Measurements from ENCODE around the gene SLC16A3. TPM values are rescaled to one million over a fixed set of nuclear protein-coding genes. Genes with fewer than 3 reads are reported as not detected.

The SLC16A3 gene
- total and polyA plus RNA-seq, 2 of the 4 experiments (the other 2 are of a cell fraction): 49.1 to 181 TPM

DNA sequence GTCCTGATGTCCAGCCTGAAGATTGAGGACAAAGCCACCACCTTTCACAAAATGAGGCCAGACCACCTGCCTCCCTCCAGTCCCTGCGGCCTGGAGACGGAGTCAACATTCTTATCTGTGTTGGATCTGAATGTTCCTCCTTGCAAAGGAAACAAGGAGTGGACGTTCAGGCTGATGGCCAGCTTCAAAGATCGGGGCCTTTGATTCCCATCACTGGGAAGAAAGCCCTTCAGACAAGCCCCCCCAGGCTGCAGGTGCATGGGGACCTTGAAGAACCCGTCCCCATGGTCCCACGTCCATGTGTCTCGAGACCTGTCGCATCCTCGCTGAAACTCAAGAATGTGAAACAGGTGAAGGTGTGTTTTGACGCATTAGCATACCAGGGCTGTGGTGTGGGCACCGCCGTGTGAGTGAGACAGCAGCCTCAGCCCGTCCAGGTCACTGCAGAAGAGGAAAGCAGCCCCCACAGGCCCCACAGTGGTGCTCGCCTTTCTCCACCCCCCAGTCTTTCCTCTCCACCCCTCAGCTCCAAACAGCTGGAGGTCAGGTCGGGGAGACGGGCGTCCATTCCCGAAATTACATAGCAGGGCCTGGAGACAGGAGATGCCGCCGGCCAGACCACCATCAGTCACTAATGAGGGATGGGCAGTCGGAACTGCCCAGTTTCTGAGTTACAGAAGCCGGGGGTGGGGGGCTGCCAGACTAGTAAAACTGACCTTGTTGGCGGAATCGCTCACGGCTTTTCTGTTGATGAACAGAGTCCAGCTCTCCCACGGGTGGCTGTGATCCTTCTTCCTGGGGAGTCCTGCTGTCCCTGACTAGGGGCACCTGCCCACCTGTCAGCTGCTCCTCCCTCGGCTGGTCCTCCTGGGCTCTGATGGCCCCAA is 45.5 kb downstream of the SLC16A3 start (continued):
- TF ChIP-seq RCOR1 (IDR thresholded peaks at IDR 0.05; ENCODE audit: insufficient replicate concordance, low read length): no peak
- TF ChIP-seq MXI1 (IDR thresholded peaks at IDR 0.05; ENCODE audit: borderline replicate concordance, low read depth, low read length): no peak
- no peak for TF ChIP-seq POLR2A (IDR thresholded peaks at IDR 0.05; ENCODE audit: low read depth, low read length)

DNA sequence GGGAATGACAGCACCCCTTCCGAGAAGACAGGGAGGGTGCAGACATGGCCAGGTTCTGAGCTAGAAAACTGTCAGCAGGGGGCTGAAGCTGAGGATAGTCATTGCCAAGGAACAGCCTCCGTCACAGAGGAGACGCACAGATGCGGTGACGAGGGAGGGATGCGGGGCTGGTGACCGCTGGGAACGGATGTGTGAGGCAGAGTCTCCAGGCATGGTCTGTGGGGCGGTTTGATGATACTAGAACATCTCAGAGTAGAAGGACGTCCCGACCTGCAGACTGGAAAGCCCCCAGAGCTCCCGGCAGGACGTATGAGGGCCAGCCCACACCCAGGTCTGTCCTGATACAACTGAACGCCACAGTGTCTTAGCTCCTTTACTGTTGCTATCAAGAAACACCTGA is 46.5 kb downstream of the SLC16A3 start:
- POLR2A ChIA-PET (ENCODE audit: unreplicated experiment): no interaction called here
- no peaks in the 10 kb centered on the region for H3K27me3 ChIP-seq (ENCODE audit: control insufficient read depth, insufficient read depth, low read length)
- H3K9me3 ChIP-seq (ENCODE audit: control insufficient read depth, insufficient read depth, low read length): no peaks in the 10 kb centered on the region
- CTCF ChIA-PET: no interaction called here
- no peak overlapping the region for H3K23ac ChIP-seq (ENCODE audit: low read depth, low read length)
- in situ Hi-C loops (cut with MboI; ENCODE audit: low sequenced_read_pairs): no loop called here
- 0 out of 2 replicates have a peak overlapping the region, but pooled peaks have one; percentile 31 for H2AK5ac ChIP-seq (ENCODE audit: low read depth, low read length)
- no peak overlapping the region for H3K9ac ChIP-seq (ENCODE audit: low read depth, low read length)
- H3K4me3 ChIP-seq (ENCODE audit: insufficient read depth, low read depth, low read length): no peak overlapping the region
- no peak overlapping the region for H4K91ac ChIP-seq (ENCODE audit: insufficient read depth, low read depth, low read length)
- no peak for TF ChIP-seq NFE2L2 (IDR thresholded peaks at IDR 0.05; ENCODE audit: low read depth, low read length)
- TF ChIP-seq, protein P1, sequence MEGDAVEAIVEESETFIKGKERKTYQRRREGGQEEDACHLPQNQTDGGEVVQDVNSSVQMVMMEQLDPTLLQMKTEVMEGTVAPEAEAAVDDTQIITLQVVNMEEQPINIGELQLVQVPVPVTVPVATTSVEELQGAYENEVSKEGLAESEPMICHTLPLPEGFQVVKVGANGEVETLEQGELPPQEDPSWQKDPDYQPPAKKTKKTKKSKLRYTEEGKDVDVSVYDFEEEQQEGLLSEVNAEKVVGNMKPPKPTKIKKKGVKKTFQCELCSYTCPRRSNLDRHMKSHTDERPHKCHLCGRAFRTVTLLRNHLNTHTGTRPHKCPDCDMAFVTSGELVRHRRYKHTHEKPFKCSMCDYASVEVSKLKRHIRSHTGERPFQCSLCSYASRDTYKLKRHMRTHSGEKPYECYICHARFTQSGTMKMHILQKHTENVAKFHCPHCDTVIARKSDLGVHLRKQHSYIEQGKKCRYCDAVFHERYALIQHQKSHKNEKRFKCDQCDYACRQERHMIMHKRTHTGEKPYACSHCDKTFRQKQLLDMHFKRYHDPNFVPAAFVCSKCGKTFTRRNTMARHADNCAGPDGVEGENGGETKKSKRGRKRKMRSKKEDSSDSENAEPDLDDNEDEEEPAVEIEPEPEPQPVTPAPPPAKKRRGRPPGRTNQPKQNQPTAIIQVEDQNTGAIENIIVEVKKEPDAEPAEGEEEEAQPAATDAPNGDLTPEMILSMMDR (conservative IDR thresholded peaks at IDR 0.05; ENCODE audit: low read depth, low read length): no peak
- TF ChIP-seq USF2 (IDR thresholded peaks at IDR 0.05; ENCODE audit: low read depth, low read length): no peak
- TF ChIP-seq MAFK (IDR thresholded peaks at IDR 0.05; ENCODE audit: low read depth, low read length): no peak
- TF ChIP-seq RAD21 (IDR thresholded peaks at IDR 0.05; ENCODE audit: low read length): no peak
- no peak for TF ChIP-seq SMC3 (IDR thresholded peaks at IDR 0.05; ENCODE audit: low read depth, low read length)
- no peak for TF ChIP-seq CEBPB (IDR thresholded peaks at IDR 0.05; ENCODE audit: low read depth, low read length)
- TF ChIP-seq, protein P2, sequence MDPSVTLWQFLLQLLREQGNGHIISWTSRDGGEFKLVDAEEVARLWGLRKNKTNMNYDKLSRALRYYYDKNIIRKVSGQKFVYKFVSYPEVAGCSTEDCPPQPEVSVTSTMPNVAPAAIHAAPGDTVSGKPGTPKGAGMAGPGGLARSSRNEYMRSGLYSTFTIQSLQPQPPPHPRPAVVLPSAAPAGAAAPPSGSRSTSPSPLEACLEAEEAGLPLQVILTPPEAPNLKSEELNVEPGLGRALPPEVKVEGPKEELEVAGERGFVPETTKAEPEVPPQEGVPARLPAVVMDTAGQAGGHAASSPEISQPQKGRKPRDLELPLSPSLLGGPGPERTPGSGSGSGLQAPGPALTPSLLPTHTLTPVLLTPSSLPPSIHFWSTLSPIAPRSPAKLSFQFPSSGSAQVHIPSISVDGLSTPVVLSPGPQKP (IDR thresholded peaks at IDR 0.05; ENCODE audit: borderline replicate concordance, low read depth, low read length): no peak
- TF ChIP-seq POLR2A (IDR thresholded peaks at IDR 0.05; ENCODE audit: low read depth, low read length): no peak
- TF ChIP-seq FOS (IDR thresholded peaks at IDR 0.05; ENCODE audit: low read depth, low read length): no peak
- no peak for TF ChIP-seq CHD1 (IDR thresholded peaks at IDR 0.05; ENCODE audit: low read depth, low read length)
- no peak overlapping the region for H4K8ac ChIP-seq (ENCODE audit: low read depth in 2 of 2, low read length in 2 of 2)
- H2AFZ ChIP-seq (replicated peaks; ENCODE audit: low read length, poor library complexity): no peak overlapping the region
- DNase-seq (no peak), ATAC-seq (ENCODE audit: low read depth) (no peak)
- H2BK5ac ChIP-seq (ENCODE audit: low read depth, low read length, poor library complexity, severe bottlenecking): no peak overlapping the region
- WGBS, 2 experiments (ENCODE audit: extremely low coverage in 2 of 2, insufficient read length in 1 of 2): 96% methylated on average over 9 of the region's 14 CpGs; no CpG with 5 or more reads in 1 of the 2 experiments
- no peak overlapping the region for H3K18ac ChIP-seq (ENCODE audit: low read depth, low read length)
- no peak overlapping the region for H2BK15ac ChIP-seq (ENCODE audit: low read depth, low read length)
- H3K9me1 ChIP-seq (ENCODE audit: insufficient read depth, low read length): peaks cover 10% of the 10 kb centered on the region
- peak overlapping the region; percentile 58 for H2AK9ac ChIP-seq (replicated peaks; ENCODE audit: low read depth, low read length, poor library complexity)
- H4K5ac ChIP-seq (ENCODE audit: low read depth, low read length): no peak overlapping the region
- H3K4me2 ChIP-seq (ENCODE audit: low read depth, low read length): no peak overlapping the region
- no peak overlapping the region for H2BK20ac ChIP-seq (ENCODE audit: low read depth, low read length)
- dilution Hi-C loops (cut with HindIII; ENCODE audit: low sequenced_read_pairs, unreplicated experiment): no loop called here
- no peak overlapping the region for H3K4ac ChIP-seq (ENCODE audit: low read depth, low read length)
- H3K36me3 ChIP-seq (ENCODE audit: control insufficient read depth, insufficient read depth, low read length): peaks cover 14% of the 10 kb centered on the region
- H3K4me1 ChIP-seq (ENCODE audit: control insufficient read depth, insufficient read depth, low read length): peaks cover 13% of the 10 kb centered on the region
- H3K27ac ChIP-seq (ENCODE audit: insufficient read depth, low read length): no peak overlapping the region
- H3K14ac ChIP-seq (replicated peaks; ENCODE audit: low read depth, low read length): no peak overlapping the region
- no peak overlapping the region for H3K56ac ChIP-seq (ENCODE audit: extremely low read depth, insufficient read depth, low read length)
- intact Hi-C loops (cut with micrococcal nuclease): no loop called here
- H2BK120ac ChIP-seq (ENCODE audit: low read depth, low read length): no peak overlapping the region
- H4K20me1 ChIP-seq (ENCODE audit: insufficient read depth, low read length): peaks cover 24% of the 10 kb centered on the region
- no TSS peak for BruUV-seq (replicated peaks)
- H3K79me1 ChIP-seq (ENCODE audit: low read depth in 1 of 2, low read length in 2 of 2): peaks cover 2 to 25% of the 10 kb centered on the region in 2 experiments; a peak in 2 of 4 replicates
